Measurements from ENCODE around the gene DCP1A. TPM values are rescaled to one million over a fixed set of nuclear protein-coding genes. Genes with fewer than 3 reads are reported as not detected.
"Not testable (repeated sequence)": the region's sequence is repeated elsewhere in the genome, so short reads cannot be mapped to it uniquely, and the experiment has no call there.

DCP1A gene
- total RNA-seq, 1 donor from 2014 or later = 5.0 TPM

GRCh38 chr3:53303549-53303948, 43.8 kb downstream of the DCP1A start:
- peak; percentile 32 for FAIRE-seq
- no peak for TF ChIP-seq CTCF (IDR thresholded peaks at IDR 0.05; ENCODE audit: insufficient read depth, low read length, severe bottlenecking)
- H3K36me3 ChIP-seq (ENCODE audit: control insufficient read depth, insufficient read depth, low read length) = peaks cover 9% of the 10 kb centered on the region

GRCh38 chr3:53300826-53301225, 46.5 kb downstream of the DCP1A start:
- FAIRE-seq (no peak), DNase-seq (ENCODE audit: low read depth) (peak; percentile 5)
- peaks cover 12% of the 10 kb centered on the region for H3K36me3 ChIP-seq (ENCODE audit: control insufficient read depth, insufficient read depth, low read length)
- no peak for TF ChIP-seq CTCF (IDR thresholded peaks at IDR 0.05; ENCODE audit: insufficient read depth, low read length, severe bottlenecking)
- no peak overlapping the region for H3K4me3 ChIP-seq (ENCODE audit: low read depth, low read length)
- H3K27me3 ChIP-seq (ENCODE audit: control insufficient read depth, insufficient read depth, low read length) = no peaks in the 10 kb centered on the region

More at GRCh38 chr3:53303549-53303948, 43.8 kb downstream of the DCP1A start:
- H3K27me3 ChIP-seq (ENCODE audit: control insufficient read depth, insufficient read depth, low read length) = no peaks in the 10 kb centered on the region
- no peak for DNase-seq (ENCODE audit: low read depth)
- no peak overlapping the region for H3K4me3 ChIP-seq (ENCODE audit: low read depth, low read length)

GRCh38 chr3:53299611-53300023, 47.7 kb downstream of the DCP1A start:
- peaks cover 12% of the 10 kb centered on the region for H3K36me3 ChIP-seq (ENCODE audit: control insufficient read depth, insufficient read depth, low read length)
- FAIRE-seq; H3K27me3 ChIP-seq (ENCODE audit: control insufficient read depth, insufficient read depth, low read length); H3K4me3 ChIP-seq (ENCODE audit: low read depth, low read length): not testable (repeated sequence)
- DNase-seq (ENCODE audit: low read depth) = peak; percentile 67
- peak; percentile 64 for TF ChIP-seq CTCF (IDR thresholded peaks at IDR 0.05; ENCODE audit: insufficient read depth, low read length, severe bottlenecking)

- Histone ChIP-seq H3K36me3 (ENCODE audit: control insufficient read depth, insufficient read depth, low read length) (peaks cover 12% of the 10 kb centered on the region), H3K27me3 (ENCODE audit: control insufficient read depth, insufficient read depth, low read length) (no peaks in the 10 kb centered on the region), H3K4me3 (ENCODE audit: low read depth, low read length) (no peak overlapping the region)
- FAIRE-seq (no peak), DNase-seq (ENCODE audit: low read depth) (no peak)
- no peak for TF ChIP-seq CTCF (IDR thresholded peaks at IDR 0.05; ENCODE audit: insufficient read depth, low read length, severe bottlenecking)
Measured at GRCh38 chr3:53295410-53295809, 51.9 kb downstream of the DCP1A start.

GRCh38 chr3:53293867-53294266, 53.5 kb downstream of the DCP1A start:
- Histone ChIP-seq H3K27me3 (ENCODE audit: control insufficient read depth, insufficient read depth, low read length) (no peaks in the 10 kb centered on the region), H3K36me3 (ENCODE audit: control insufficient read depth, insufficient read depth, low read length) (peaks cover 14% of the 10 kb centered on the region), H3K4me3 (ENCODE audit: low read depth, low read length) (no peak overlapping the region)
- no peak for TF ChIP-seq CTCF (IDR thresholded peaks at IDR 0.05; ENCODE audit: insufficient read depth, low read length, severe bottlenecking)
- no peak for DNase-seq (ENCODE audit: low read depth)
- FAIRE-seq = peak; percentile 58

GRCh38 chr3:53288214-53288613, 59.1 kb downstream of the DCP1A start:
- DNase-seq (ENCODE audit: low read depth) = no peak
- no peak for FAIRE-seq
- peaks cover 7% of the 10 kb centered on the region for H3K36me3 ChIP-seq (ENCODE audit: control insufficient read depth, insufficient read depth, low read length)
- H3K4me3 ChIP-seq (ENCODE audit: low read depth, low read length) = no peak overlapping the region
- TF ChIP-seq CTCF (IDR thresholded peaks at IDR 0.05; ENCODE audit: insufficient read depth, low read length, severe bottlenecking) = no peak
- H3K27me3 ChIP-seq (ENCODE audit: control insufficient read depth, insufficient read depth, low read length) = no peaks in the 10 kb centered on the region

Data from bronchial epithelial cell (primary cell).